M059J (cell line): Measurements from ENCODE around the gene PMEL. TPM values are rescaled to one million over a fixed set of nuclear protein-coding genes. Genes with fewer than 3 reads are reported as not detected.
A peak's percentile ranks its signal among the peaks of the same experiment; 100 is the strongest.

Experiments used
- DNase-seq: peaks from one replicate; pipeline ENCODE4 v3.0.0-alpha.2; 2012; ENCODE audit warnings: low read depth
- total RNA-seq: library from RNA; depleted of rRNA; stranded (reverse); fragments of >200 nt; shearing (Covaris generic); gene quantifications from 2 replicates; pipeline ENCODE4 v1.2.3, GENCODE V29; 2014; rRNA removed

Gene PMEL
- total RNA-seq, 1 experiment from 2014 or later, result 0.54 TPM

DNA sequence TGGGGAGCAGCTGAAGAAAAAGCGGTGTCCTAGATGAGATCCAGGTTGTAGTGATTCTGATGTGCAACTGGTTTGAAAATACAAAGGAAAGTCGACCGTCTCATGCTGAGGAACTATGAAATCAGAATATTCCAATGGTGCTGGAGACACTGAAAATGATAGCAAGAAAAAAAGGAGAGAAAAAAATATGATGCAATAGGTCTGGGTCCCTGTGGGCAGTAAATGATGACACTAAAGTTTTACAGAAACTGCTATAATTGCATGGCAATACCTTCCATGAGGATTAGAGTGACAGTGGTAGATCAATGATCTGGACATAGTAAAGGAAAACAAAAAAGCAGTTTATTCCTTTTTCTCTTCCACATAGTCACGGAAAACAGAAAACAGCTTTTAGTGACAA lies 40.5 kb downstream of the PMEL start:
- DNase-seq, result no peak

DNA sequence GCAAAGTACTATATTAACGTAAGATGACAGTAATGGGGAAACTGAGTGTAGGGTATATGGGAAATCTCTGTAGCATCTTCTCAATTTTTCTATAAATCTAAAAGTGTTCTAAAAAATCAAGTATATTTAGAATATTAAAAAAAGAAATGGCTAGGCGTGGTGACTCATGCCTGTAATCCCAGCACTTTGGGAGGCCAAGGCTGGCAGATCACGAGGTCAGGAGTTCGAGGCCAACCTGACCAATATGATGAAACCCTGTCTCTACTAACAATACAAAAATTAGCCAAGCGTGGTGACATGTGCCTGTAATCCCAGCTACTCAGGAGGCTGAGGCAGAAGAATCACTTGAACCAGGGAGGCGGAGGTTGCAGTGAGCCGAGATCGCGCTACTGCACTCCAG lies 42.2 kb downstream of the PMEL start:
- peak; percentile 8 for DNase-seq

DNA sequence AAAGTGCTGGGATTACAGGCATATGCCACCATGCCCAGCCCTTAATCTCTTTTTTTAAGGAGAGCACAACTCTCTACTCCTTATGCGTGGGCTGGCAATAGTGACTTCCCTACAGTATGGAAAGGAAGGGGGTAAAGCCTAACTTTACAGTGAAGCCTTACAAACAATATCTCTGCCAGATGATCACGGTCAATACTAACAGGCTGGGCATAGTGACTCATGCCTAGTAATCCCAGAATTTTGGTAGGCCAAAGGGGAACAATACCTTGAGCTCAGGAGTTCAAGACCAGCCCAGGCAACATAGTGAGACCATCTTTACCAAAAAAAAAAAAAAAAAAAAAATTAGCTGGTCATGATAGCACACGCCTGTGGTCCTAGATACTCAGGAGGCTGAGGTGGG lies 43.7 kb downstream of the PMEL start:
- peak; percentile 21 for DNase-seq

DNA sequence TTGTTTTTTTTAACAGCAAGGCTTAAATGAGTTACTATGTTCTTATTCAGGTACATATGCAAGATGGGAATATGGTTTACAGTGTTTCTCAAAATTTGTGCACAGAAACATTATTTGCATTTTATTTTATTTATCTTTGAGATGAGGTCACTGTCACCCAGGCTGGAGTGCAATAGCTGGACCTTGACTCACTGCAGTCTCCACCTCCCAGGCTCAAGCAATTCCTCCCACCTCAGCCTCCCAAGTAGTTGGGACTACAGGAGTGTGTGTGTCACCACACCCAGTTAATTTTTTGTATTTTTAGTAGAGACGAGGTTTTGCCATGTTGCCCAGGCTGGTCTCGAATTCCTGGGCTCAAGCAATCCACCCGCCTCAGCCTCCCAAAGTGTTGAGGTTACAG lies 46.8 kb downstream of the PMEL start:
- DNase-seq, result peak; percentile 82

DNA sequence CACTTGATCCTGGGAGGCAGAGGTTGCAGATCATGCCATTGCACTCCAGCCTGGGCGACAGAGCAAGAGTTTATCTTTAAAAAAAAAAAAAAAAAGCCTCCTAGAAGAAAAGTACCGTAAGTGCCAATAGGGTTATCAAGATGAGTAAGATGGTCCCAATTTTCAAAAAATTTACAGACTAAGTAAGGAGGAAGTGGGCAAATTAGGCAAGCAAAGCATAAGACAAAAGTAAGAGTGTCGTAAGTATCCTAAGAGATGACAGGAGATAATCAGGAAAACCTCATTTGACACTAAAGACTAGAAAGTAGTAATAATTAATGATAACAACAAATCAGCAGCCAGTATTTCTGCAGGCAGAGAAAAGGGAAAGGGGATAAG lies 50.4 kb downstream of the PMEL start:
- no peak for DNase-seq

DNA sequence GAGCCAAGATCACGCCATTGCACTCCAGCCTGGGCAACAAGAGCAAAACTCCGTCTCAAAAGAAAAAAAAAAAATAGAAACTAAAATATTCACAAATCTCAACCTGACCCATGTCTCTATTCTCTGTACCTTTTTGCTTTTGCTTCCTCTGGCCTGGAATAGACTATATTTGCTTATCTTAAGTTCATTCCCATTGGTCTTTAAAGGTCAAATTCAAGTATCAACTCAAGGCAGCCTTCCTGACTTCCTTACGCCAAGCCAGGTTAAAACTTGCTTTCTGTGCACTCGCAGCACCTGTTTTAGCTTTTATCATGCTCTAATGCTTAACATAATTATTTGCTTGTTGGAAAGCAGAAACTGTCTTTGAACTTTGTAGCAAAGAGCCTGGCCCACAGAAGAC lies 52.9 kb downstream of the PMEL start:
- DNase-seq, result no peak

DNA sequence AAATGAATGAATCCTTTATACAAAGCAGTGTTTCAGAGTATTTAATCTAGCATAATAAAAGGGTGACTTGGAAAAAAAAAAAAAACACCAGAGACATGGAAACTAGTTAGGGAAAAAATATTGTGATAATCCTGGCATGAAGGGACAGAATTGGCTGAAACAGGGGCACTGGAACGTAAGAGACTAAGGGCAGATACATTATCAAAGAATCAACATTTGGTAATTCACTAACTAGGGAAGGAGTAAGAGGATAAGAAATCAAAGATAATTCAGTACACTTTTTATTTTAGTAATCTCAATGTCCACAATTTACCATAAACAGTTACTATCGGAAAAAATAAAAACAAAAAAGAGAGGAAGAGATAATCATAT lies 56.3 kb downstream of the PMEL start:
- no peak for DNase-seq

DNA sequence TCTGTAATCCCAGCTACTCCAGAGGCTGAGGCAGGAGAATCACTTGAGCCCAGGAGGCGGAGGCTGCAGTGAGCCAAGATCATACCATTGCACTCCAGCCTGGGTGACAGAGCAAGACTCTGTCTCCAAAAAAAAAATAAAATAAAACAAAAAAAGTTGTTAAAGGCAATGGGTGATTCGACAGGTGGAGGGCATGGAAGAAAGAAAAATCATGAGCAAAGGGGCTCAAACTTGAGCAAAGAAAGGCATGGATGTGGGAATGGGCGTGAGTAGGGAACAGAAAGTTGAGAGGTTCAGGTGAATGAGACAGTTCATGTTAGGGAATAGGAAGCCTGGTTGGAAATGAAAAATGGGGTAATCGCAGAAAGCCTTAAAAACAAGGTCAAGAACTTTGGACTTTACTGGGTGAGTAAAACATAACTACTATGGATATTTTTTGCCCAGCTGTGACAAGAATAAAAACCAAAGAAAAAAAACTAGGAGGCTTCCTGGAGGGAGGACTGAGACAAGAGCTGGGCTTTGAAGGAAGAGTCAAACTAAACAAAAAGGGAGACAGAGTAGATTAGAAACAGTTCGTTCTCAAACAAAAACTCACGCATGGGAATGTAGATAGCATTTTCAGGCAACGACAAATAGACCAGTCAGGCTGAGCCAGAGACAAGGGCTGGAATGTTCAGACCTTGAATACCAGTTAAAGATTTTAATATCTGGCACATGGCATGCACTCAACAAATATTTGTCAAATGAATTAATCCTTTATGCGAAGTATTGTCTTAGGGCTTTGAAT lies 56.9 kb downstream of the PMEL start:
- no peak for DNase-seq

DNA sequence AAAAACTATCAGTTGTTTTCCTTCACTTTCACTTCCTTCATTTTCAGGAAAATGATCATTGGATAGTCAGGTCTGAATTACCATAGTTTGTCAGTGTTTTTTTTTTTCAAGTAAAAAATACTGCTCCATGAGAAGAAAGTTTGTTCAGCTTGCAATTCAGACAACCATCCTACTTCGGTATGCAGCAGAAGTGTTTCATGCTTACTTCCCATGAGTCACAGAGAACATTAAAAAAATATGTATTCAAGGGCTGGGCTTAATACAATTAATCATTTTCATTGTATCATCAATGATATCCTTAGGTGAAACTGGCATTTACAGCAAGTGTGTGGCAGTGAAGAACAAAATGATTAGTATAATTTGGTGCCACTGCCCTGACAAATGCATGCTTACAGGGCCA lies 59.8 kb downstream of the PMEL start:
- DNase-seq, result no peak

Other genes with a start within 250 kb of the PMEL start
- gene BLOC1S1, start 250.0 kb downstream of the PMEL start, total RNA-seq, result 115 and 120 TPM in 2 replicates
- 2.0 and 3.2 TPM in 2 replicates for gene RDH5, start 245.6 kb downstream of the PMEL start, total RNA-seq
- 1,074 and 1,218 TPM in 2 replicates for gene CD63, start 237.0 kb downstream of the PMEL start, total RNA-seq
- 3.9 and 7.1 TPM in 2 replicates for gene GDF11, start 222.9 kb downstream of the PMEL start, total RNA-seq
- gene SARNP, start 148.3 kb downstream of the PMEL start, total RNA-seq, result 144 and 154 TPM in 2 replicates
- gene ORMDL2, start 148.0 kb downstream of the PMEL start, total RNA-seq, result 22.5 and 48.2 TPM in 2 replicates
- gene DNAJC14, start 136.5 kb downstream of the PMEL start, total RNA-seq, result 34.5 and 42.3 TPM in 2 replicates
- gene MMP19, start 123.1 kb downstream of the PMEL start, total RNA-seq, result 1.5 and 2.9 TPM in 2 replicates
- 26.8 and 28.0 TPM in 2 replicates for gene PYM1, start 38.1 kb downstream of the PMEL start, total RNA-seq
- gene DGKA, start 34.9 kb downstream of the PMEL start, total RNA-seq, result 21.7 and 31.3 TPM in 2 replicates
- gene CDK2, start 788 bp upstream of the PMEL start, total RNA-seq, result 112 and 148 TPM in 2 replicates
- 58.1 and 71.3 TPM in 2 replicates for gene RAB5B, start 8.0 kb upstream of the PMEL start, total RNA-seq
- gene SUOX, start 31.2 kb upstream of the PMEL start, total RNA-seq, result 9.7 and 17.0 TPM in 2 replicates
- 0.57 and 1.2 TPM in 2 replicates for gene IKZF4, start 55.0 kb upstream of the PMEL start, total RNA-seq
- 1,969 and 2,525 TPM in 2 replicates for gene RPS26, start 75.9 kb upstream of the PMEL start, total RNA-seq
- gene ERBB3, start 114.1 kb upstream of the PMEL start, total RNA-seq, result 0.37 TPM in 1 of 2 replicates, not detected in the other
- gene PA2G4, start 138.5 kb upstream of the PMEL start, total RNA-seq, result 134 and 184 TPM in 2 replicates
- gene RPL41, start 150.6 kb upstream of the PMEL start, total RNA-seq, result 2,885 and 2,938 TPM in 2 replicates
- gene ZC3H10, start 152.2 kb upstream of the PMEL start, total RNA-seq, result 1.4 and 2.1 TPM in 2 replicates
- 86.5 and 117 TPM in 2 replicates for gene ESYT1, start 162.2 kb upstream of the PMEL start, total RNA-seq
- gene MYL6B, start 186.5 kb upstream of the PMEL start, total RNA-seq, result 84.5 and 88.7 TPM in 2 replicates
- gene MYL6, start 192.3 kb upstream of the PMEL start, total RNA-seq, result 2,913 and 3,348 TPM in 2 replicates
- gene SMARCC2, start 223.4 kb upstream of the PMEL start, total RNA-seq, result 32.4 and 34.5 TPM in 2 replicates